ENCODE results near the gene MCTP2.
A peak's percentile ranks its signal among the peaks of the same experiment; 100 is the strongest.

The MCTP2 gene

DNA sequence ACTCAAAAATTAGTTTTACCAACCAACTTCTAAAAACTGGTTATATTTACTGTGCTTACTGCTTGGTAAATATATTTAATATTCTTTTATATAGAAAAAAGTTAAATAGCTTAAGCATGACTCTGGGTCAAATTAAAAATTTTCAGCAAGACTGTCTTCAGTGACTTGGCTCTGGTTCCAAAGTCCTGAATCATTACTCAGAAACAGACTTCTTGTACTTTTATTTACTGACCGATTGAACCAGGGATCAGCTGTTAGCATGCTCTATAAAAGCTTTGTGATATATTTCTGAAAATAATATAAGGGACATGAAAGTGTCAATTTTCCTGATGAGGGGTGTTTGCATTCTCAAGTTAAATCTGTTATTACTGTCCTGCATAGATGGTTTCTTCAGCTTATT is 164.3 kb downstream of the MCTP2 start:
- DNase-seq (ENCODE audit: low spot score) = peak; percentile 29

DNA sequence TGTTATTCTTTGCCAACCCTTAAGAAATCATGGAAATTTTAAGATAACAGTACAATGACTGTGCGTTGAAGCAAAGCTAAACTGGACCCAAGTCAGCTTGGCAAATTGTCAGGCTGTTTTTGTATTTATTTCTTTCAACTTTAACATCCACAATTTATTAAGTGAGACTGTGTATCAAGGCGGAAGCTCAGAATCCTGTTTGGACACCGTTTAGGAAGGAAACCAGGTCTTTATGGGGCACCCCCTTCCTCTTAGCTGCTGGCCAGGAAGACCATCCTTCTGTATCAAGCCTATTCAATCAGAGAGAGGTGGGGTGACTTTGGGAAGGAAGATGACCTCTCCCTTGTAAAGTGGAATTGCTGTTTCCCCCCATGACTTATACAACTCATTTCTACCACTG is 166.0 kb downstream of the MCTP2 start:
- DNase-seq (ENCODE audit: low spot score) = no peak

DNA sequence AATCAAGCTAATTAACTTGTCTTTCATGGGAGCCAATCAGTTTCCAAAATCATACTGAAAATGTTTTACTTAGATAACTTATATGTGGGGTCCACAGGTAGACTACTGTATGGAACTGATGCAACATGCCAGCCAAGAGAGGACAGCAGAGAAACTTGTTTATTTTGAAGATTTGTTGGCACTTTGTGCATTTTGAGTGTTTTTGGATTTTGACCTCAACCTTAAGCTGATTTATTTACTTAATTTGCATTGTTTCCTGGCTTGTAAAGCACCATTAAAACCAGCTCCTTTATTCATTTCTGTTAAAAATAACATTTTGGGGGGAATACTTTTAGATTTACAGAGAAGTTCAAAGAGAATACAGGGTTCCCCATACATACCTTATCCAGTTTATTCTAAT is 166.6 kb downstream of the MCTP2 start:
- DNase-seq (ENCODE audit: low spot score) = no peak

DNA sequence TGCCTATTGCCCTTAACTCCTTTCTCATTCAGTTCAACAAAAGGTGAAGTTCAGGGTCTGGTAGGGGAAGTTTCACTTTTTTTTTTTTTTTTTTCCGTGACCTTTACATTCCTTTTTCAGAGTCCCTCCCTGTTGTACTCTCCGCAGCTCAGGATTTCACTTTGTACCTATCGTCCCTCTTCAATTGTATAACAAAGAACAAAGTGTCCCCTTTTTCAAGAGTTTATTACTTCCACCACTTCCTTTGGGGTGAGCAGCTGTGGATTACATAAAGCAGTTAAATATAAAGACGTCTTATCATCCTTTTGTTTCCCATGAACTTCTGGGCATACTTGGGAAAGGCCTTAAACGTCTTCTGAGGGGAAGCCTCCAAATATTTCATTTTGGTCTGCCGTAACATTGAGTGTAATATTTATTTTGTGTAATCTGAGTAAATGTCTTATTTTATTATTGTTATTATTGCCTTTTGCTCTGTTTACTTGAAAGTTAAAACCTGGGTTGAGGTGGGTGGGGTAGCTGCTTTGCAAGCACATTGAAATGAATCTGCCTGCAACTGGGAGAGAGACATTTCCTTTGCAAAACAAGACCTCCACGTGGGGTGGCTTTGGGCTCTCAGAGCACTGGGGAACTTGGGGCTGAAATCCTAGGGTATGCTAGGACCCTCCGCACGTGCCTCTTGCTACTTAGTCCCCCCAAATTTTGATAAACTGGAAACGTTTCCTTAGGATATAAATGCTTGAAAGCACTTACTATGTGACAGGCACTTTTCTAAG is 169.4 kb downstream of the MCTP2 start:
- no peak for DNase-seq (ENCODE audit: low spot score)

DNA sequence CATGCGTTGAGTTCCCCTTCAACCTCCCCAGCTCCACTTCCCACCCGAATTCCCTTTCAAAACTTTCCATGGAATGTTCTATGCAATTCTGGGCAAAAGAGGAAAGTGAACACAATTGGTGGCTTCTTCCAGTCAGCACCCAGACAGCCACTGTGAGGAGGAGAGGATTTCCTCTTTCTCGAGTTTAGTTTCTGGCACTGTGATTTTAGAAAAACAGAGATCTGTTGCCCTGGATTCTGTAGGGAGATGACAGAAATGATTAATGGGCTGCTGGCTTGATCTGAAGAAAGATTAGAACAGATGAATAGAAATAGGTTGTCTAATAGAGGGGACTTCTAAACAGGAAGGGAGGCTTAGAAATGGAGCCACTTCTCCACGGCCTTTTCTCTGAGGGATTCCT is 172.0 kb downstream of the MCTP2 start:
- DNase-seq (ENCODE audit: low spot score) = no peak

DNA sequence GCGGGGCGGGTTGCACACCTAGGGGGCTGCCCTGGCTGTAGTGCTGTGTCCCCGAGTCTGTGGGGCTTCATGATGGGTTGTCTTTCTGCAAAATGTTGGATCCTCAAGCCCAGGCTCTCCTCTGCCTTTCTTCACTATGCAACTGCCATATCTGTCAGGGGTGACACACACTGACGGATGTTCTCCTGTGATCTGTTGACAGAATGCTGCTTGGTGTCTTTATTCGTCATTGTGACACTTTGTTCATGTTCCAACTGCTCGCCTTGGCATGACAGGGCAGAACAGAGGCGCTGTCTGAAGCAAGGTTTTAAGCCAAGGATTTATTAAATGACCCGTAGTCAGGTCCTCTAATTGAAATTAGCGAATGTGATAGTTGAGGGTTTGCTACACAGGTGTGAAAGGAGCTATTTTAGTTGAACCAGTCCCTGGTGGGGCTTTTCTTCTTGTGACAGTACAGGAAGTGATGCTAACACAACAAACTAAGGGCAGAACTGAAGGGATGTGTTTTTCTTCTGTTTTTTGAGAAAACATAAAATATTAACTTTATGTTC is 173.4 kb downstream of the MCTP2 start:
- no peak for DNase-seq (ENCODE audit: low spot score)

DNA sequence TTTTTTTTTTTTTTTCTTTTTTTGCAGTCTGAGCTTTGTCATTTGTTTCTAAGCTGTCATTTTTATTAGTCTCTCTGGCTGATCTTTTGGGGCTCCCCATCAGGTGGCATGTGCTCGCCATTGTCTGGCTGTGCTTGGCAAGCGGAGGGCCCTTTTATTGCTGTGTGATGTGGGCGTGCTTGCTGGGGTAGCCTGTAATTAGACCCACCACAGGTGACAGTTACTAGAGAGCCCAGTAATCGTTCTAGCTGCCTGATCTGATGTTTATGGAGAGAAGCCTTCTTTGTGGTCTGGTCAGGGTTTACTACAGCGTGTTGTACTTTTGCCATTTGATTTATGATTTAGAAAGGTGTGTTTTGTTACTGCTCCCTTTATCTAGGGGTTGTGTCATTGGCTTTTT is 179.9 kb downstream of the MCTP2 start:
- no peak for DNase-seq (ENCODE audit: low spot score)

DNA sequence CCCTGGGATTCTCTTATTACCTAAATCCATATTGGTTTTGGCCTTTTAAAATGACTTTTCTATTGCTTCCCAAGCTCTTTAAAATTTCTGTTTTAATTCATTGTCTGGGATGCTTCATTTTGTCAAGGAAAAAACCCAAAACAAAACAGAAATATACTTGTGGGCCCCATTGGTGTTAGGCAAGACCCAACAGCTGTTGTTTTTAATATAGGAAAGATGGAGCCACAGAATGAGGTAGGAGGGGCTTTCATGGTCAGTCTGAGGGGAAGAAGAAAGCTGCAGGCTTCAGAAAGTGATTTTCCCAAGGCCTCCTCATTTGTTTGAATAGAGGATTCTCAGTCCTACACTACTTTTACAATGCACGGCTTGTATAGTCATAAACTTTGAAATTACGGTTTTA is 180.5 kb downstream of the MCTP2 start:
- DNase-seq (ENCODE audit: low spot score) = no peak

DNA sequence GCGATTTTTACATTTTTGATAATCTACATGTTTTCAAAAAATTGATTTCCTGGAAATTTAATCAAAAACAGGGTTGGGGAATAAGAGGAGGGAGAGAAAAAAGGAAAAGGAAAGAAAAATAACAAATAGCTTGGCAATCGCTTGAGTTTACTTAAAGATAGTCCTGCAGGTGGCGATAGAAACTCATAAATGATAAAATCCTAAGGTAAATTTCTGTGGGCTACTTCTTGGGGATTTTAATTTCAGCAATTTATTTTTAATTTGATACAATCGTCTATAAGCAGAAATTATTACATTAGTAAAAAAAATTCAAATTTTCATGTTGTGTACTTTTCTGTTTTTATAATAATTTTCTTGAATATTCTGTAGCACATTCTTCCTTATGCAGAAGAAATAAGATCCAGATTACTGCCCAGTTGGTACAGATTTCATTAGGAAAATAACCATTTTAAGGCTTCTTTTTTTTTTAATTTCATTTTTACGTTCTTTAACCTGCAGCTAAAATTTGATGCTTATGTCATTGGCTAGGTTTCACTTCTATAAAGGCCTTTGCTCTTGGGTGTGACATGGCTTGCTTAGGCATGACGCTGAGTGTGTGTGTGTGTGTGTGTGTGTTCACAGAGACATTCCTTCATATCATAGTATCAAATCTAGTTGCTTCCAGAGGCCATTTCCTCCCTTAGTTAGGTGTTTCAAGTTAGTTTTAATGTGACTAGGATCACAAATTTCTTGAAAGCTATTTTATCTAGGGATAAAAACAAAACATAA is 181.8 kb downstream of the MCTP2 start:
- DNase-seq (ENCODE audit: low spot score) = peak; percentile 35

DNA sequence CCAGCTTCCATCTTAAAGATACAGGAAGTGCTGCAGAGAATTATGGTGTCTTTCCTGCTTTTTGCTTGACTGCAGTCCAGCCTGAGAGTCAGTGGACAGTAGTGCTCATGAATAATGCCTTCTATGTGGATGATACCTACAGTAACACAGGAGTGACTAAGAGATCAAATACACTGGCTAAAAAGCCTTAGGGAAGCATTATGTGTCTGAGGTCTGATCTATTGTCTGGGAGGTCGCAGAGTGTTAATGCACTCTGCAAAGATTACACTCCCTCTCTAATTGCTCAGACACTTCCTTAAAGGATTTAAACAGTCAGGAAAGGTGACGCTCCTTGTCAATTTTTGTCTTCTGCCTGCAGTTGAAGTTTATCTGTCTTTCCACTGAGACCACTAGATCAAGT is 183.6 kb downstream of the MCTP2 start:
- peak; percentile 52 for DNase-seq (ENCODE audit: low spot score)

DNA sequence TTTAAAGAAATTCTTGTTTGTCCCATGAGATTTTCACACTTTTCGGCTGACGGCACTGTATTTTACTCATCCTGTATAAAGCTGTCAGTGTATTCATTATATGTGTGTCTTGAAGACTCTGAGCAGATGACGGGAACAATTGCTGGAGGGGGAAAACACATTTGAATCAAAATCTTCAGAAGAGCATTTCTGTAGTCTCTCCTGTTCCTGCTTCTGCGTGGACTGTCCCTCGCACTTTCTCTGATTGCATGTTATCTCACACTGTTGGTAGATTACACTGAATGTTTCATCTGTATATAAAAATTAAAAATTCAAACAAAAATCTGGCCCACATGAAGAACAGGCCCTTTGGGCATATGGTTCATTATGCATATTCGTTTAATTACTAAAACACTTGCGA is 184.9 kb downstream of the MCTP2 start:
- DNase-seq (ENCODE audit: low spot score) = no peak

DNA sequence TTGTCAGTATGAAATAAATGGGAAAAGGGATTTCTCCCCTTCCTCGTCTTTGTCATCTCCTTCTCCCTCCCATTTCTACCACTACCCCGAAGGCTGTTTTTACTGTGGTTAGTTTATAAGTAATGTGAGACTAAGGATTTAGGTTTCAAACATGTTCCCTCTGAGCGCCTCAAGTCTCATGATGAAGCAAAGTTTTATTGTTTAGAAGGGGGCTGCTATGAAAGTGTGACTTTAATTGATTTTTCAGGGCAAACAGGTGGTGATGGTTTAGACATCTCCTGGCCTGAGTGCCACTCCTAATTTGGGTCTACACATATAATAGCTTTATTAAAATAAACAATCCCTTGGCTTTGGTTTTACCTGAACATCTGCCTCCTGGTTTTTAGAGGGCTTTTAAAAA is 185.5 kb downstream of the MCTP2 start:
- no peak for DNase-seq (ENCODE audit: low spot score)

DNA sequence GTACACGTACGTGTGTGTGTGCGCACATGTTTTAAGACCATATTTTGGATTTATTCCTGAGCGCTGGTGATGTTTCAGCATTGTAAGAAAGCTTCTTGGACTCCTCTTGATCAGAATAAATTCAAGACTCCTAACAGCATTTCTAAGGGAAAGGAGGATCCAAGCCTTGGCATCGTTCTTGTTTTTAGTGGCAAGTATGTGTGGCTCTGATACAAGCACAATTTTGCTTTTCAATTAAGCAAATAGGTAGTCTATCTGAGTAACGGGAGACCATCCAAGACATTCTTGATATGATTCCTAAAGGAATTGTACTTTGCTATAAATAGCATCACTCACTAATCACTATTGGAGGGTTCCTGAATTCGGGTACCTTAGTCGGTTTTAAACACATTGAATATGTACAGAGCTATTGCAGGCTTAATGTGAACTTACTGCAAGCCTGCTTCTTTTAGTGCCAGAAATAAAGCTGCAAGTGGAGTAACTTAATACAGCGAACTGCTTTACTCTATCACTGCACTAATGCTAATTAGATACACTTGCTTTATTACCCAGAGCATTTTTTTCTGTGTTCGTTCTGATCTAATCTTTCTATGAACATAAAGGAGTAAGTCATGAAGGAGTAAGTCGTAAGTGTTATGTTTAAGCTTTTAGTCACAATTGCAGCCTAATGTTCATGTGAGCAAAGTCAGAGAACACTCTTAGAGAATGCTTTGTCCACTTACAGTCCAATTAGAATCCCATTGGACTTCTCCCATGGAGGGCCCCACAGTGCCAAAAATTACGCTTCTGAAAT is 186.3 kb downstream of the MCTP2 start:
- no peak for DNase-seq (ENCODE audit: low spot score)

DNA sequence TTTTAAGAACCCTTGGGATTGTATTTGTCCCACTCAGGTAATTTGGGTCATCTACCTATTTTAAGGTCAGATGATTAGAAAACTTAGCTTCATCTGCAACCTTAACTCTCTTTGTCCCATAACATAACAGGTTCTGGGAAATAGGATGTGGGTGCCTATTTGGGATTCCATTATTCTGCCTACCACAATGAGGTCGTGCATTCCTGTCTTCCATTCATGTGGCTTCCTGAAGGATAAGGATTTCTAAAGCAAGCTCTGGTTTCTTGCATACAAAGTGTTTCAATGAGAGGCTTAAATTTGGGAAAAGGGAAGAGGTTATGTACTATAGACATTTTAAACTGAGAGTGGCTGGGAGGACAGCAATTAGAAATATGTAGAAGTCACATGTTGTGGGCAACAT is 190.3 kb downstream of the MCTP2 start:
- peak; percentile 24 for DNase-seq (ENCODE audit: low spot score)

DNA sequence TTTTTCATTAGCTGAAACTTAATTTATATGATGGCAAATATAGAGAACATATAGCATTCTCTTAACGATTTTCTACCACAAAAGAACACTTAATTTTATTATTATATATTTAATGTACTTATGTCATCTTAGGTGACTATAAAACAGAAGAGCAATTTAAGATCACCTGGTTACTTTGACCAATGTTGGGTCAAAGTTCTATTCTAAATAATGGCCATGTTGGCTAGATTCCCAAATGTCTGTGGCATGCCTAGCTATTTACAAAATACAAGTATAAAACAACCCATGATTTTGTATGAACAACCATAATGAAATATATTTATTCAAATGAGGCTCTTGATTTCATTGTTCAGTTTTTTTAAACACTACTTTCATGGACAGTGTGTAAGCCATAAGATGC is 200.9 kb downstream of the MCTP2 start:
- DNase-seq (ENCODE audit: low spot score) = no peak

DNA sequence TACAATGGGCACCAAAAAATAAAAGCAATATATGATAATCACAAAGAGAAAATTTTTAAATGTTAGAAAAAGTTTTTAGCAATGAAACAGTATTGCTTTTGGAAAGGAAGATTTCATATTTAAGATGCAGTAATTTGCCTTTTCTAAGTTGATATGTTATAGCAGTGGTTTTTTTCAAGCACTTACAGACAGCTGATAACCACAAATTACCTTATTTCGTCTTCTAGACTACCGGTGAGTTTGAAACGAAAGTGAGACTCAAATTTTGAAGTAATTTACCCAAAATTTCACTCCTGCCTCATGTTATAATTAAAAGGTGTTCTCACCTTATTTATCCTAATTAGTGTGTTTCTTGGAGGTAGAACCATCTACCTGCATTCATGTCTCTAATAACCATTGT is 207.8 kb downstream of the MCTP2 start:
- DNase-seq (ENCODE audit: low spot score) = no peak

DNA sequence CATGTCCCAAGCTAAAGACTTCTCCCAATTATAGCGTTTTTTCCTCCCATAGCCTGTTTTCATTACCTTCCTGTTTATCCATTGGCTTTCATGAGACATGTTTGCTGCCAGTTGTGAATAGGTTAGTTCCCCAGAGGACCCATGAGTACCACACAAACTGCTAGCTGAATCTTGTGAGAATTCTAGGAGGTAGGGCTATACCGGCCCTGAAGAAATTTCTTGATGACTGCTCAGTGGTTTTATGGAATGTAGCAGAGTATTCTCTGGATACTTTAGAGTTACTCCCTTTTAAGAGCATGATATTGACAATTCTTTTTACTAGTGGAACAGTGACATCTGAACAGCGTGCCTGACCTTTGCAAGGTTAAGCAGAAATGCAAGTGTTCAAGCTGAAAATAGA is 210.4 kb downstream of the MCTP2 start:
- no peak for DNase-seq (ENCODE audit: low spot score)

DNA sequence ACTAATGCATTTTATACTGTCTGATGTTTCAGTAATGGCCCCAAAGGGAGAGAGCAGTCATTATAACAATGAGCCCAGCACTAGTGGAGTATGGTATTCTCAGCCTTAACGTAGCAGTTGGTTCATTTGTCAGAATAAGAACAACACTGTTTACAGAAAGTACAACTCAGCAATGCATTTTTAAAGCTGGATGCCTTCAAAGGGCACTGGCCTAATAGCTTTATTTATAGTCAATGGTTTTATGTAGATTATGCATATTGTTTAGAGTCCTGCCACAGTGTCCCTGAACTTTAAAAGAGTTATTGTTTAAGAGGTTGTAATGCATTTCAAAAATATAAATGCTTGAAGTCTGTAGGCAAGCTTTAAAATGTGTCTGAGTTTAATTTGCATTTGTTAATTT is 211.1 kb downstream of the MCTP2 start:
- DNase-seq (ENCODE audit: low spot score) = no peak

DNA sequence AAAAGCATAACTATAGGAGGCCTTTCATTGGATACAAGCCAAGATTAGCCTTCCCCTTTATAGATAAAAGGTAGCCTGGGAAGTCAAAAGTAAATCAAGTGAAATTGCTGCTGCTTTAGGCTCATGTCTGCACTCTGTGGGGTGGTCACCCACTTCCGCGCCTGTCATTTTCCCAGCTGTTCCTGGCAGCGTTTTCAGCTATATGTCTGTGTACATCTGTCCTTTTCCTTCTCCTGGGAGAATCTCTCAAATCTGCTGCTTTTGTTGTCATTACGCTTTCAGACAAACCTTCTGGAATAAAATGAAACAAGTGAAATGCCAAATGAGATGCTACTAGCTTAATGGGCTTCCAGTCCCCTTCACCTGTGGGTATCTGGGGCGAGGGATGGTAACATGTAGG is 211.8 kb downstream of the MCTP2 start:
- no peak for DNase-seq (ENCODE audit: low spot score)

DNA sequence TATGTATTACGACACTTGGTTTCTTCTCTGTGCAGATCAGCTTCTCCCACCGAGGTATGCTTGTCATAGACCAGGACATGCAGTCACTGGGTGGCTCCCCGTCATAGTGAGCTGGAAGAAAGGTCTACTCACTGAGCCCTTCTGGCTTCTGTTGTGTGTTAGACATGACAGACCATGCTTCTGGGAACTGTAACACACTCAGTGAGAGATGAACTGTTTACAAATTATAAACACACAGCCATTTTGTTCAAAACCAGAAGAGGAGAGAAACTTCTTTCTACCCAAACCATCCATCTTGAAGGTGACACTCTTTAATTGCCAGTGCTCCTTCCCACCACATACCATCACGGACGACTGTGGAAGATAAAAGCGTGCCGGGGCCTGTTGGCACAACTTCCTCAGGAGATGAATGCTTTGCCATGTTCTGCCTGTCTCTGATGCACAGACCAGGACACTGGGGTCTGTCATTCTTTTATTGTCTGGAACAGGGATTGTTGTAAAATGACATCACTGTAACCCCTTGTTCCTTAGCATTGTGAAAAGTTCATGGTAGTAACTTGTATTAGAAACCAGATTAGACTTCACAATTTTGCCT is 214.3 kb downstream of the MCTP2 start:
- DNase-seq (ENCODE audit: low spot score) = no peak

DNA sequence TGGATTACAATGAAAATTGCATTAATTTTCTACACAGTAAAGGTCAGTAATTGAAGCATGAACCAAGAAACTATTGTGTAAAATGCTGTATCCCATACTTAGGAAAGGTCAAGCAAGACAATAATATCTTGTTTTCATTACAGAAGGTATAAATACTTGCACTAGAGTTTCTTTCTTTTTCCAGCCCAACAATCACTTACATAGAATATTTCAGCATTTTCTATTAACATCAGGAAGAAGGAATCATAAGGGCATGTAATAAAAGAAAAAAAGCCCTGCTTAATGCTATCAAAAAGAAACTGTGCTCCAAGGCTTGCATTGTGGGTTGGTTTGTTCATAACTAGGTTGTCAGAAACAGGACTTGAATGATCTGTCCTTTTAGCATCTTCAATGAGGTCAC is 215.1 kb downstream of the MCTP2 start:
- DNase-seq (ENCODE audit: low spot score) = no peak

DNA sequence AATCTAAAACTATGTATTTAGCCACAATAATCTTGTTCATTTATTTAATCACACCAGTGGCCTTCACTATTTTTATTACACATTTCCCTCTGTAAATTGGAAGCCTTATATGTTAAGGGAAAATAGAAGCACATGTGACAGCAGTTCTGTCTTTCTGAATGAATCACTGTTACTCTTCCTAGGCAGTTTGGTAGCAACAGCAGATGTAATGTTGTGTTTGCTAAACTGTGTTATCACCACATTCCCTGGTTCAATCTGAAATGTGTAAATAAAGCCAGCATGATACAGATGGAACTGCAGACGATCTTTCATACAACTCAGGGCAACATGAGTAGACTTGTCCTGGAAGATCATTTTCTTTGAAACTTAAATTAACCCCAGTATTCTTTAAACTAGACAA is 220.1 kb downstream of the MCTP2 start:
- no peak for DNase-seq (ENCODE audit: low spot score)
